ENCODE results near the gene MST1R. TPM values are rescaled to one million over a fixed set of nuclear protein-coding genes. Genes with fewer than 3 reads are reported as not detected.

MST1R gene
- total and polyA plus RNA-seq, 2 experiments from 2014 or later, result 2.2 to 3.4 TPM

- Histone ChIP-seq H3K9me3 (ENCODE audit: low read depth) (no peaks in the 10 kb centered on the region), H3K36me3 (no peaks in the 10 kb centered on the region), H3K27me3 (no peaks in the 10 kb centered on the region), H3K4me3 (no peak overlapping the region), H3K4me1 (ENCODE audit: low read depth) (no peaks in the 10 kb centered on the region), H3K27ac (no peak overlapping the region)
- TF ChIP-seq, protein P1, sequence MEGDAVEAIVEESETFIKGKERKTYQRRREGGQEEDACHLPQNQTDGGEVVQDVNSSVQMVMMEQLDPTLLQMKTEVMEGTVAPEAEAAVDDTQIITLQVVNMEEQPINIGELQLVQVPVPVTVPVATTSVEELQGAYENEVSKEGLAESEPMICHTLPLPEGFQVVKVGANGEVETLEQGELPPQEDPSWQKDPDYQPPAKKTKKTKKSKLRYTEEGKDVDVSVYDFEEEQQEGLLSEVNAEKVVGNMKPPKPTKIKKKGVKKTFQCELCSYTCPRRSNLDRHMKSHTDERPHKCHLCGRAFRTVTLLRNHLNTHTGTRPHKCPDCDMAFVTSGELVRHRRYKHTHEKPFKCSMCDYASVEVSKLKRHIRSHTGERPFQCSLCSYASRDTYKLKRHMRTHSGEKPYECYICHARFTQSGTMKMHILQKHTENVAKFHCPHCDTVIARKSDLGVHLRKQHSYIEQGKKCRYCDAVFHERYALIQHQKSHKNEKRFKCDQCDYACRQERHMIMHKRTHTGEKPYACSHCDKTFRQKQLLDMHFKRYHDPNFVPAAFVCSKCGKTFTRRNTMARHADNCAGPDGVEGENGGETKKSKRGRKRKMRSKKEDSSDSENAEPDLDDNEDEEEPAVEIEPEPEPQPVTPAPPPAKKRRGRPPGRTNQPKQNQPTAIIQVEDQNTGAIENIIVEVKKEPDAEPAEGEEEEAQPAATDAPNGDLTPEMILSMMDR (IDR thresholded peaks at IDR 0.05; ENCODE audit: low read depth, low read length), result no peak
- DNase-seq (ENCODE audit: low read depth in 1 of 2, low spot score in 1 of 2), result no peak
Observed at GRCh38 chr3:49900491-49901153, 3.1 kb downstream of the MST1R start.

GRCh38 chr3:49899815-49900214, 3.9 kb downstream of the MST1R start:
- H3K4me1 ChIP-seq (ENCODE audit: low read depth), result no peaks in the 10 kb centered on the region
- DNase-seq (ENCODE audit: low read depth in 1 of 2, low spot score in 1 of 2), result peak; percentile 31 to 72
- H3K36me3 ChIP-seq, result no peaks in the 10 kb centered on the region
- H3K27me3 ChIP-seq, result no peaks in the 10 kb centered on the region
- TF ChIP-seq, protein P1 (IDR thresholded peaks at IDR 0.05; ENCODE audit: low read depth, low read length), result peak; percentile 33
- H3K27ac ChIP-seq, result no peak overlapping the region
- no peaks in the 10 kb centered on the region for H3K9me3 ChIP-seq (ENCODE audit: low read depth)
- no peak overlapping the region for H3K4me3 ChIP-seq

GRCh38 chr3:49898991-49899390, 4.7 kb downstream of the MST1R start:
- H3K27me3 ChIP-seq, result no peaks in the 10 kb centered on the region
- DNase-seq (ENCODE audit: low read depth in 1 of 2, low spot score in 1 of 2), result no peak

DNA sequence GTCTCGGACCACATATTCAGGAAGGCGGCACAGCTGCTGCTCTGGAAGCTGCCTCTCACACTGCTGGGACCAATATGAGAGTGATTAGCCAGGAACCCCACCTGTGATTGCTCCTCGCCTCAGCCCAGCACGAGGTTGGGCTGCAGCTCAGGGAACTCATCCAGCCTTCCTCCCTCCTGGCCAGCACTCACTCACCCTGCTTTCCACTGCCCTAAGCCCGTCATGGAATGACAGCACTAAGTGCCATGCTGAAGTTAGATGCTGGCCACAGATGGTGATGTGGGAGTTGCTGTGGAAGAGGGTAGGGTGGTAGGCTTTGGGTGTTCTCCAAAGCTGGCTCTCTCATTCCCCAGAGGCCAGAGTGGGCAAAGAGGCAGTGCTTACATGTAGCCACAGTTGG, 7.3 kb downstream of the MST1R start:
- no peak for DNase-seq (ENCODE audit: low read depth in 1 of 2, low spot score in 1 of 2)
- Histone ChIP-seq H3K27ac (no peak overlapping the region), H3K4me3 (no peak overlapping the region), H3K27me3 (no peaks in the 10 kb centered on the region), H3K4me1 (ENCODE audit: low read depth) (no peaks in the 10 kb centered on the region), H3K9me3 (ENCODE audit: low read depth) (no peaks in the 10 kb centered on the region), H3K36me3 (no peaks in the 10 kb centered on the region)
- TF ChIP-seq, protein P1 (IDR thresholded peaks at IDR 0.05; ENCODE audit: low read depth, low read length), result no peak

More at GRCh38 chr3:49898991-49899390, 4.7 kb downstream of the MST1R start:
- H3K4me1 ChIP-seq (ENCODE audit: low read depth), result no peaks in the 10 kb centered on the region
- no peak overlapping the region for H3K27ac ChIP-seq
- no peaks in the 10 kb centered on the region for H3K9me3 ChIP-seq (ENCODE audit: low read depth)
- no peak overlapping the region for H3K4me3 ChIP-seq
- H3K36me3 ChIP-seq, result no peaks in the 10 kb centered on the region
- TF ChIP-seq, protein P1 (IDR thresholded peaks at IDR 0.05; ENCODE audit: low read depth, low read length), result no peak

GRCh38 chr3:49895791-49896190, 7.9 kb downstream of the MST1R start:
- TF ChIP-seq, protein P1 (IDR thresholded peaks at IDR 0.05; ENCODE audit: low read depth, low read length), result no peak
- Histone ChIP-seq H3K9me3 (ENCODE audit: low read depth) (no peaks in the 10 kb centered on the region), H3K36me3 (no peaks in the 10 kb centered on the region), H3K4me1 (ENCODE audit: low read depth) (no peaks in the 10 kb centered on the region), H3K27ac (no peak overlapping the region), H3K4me3 (no peak overlapping the region), H3K27me3 (no peaks in the 10 kb centered on the region)
- DNase-seq (ENCODE audit: low read depth in 1 of 2, low spot score in 1 of 2), result no peak
